ENCODE data around the gene CNTN1. TPM values are rescaled to one million over a fixed set of nuclear protein-coding genes. Genes with fewer than 3 reads are reported as not detected.

Gene CNTN1
- total and polyA plus RNA-seq, 10 of the 15 experiments (the other 5 are each of a cell fraction or from before 2014, with no cell fraction given): 0.06 to 0.14 TPM; not detected in 8

- Histone ChIP-seq H3K4me2 (ENCODE audit: control insufficient read depth, insufficient read depth) (no peak overlapping the region), H3K79me2 (ENCODE audit: control insufficient read depth, insufficient read depth, low read length) (no peaks in the 10 kb centered on the region), H2AFZ (ENCODE audit: control insufficient read depth, low read depth, low read length) (no peak overlapping the region), H3K9ac (ENCODE audit: control insufficient read depth, insufficient read depth, low read length) (no peak overlapping the region), H3K4me1 (ENCODE audit: control insufficient read depth, insufficient read depth, low read length) (no peaks in the 10 kb centered on the region), H4K20me1 (ENCODE audit: control insufficient read depth, insufficient read depth) (no peaks in the 10 kb centered on the region), H3K36me3 (ENCODE audit: control insufficient read depth in 2 of 2, insufficient read depth in 2 of 2, low read length in 1 of 2) (no peaks in the 10 kb centered on the region), H3K9me3 (replicated peaks; ENCODE audit: control insufficient read depth, insufficient read depth, low read length) (no peaks in the 10 kb centered on the region), H3K4me3 (no peak overlapping the region), H3K27me3 (replicated peaks in 1 of 2; ENCODE audit: control insufficient read depth in 2 of 2, insufficient read depth in 2 of 2, low read length in 1 of 2) (no peaks in the 10 kb centered on the region), H3K27ac (ENCODE audit: control insufficient read depth, insufficient read depth) (no peak overlapping the region)
- BruUV-seq (replicated peaks): no TSS peak
- intact Hi-C loops (cut with micrococcal nuclease; ENCODE audit: unreplicated experiment): no loop called here
- ATAC-seq (no peak), DNase-seq (ENCODE audit: low read depth, low spot score) (no peak), FAIRE-seq (no peak)
- CTCF ChIA-PET: no interaction called here
- TF ChIP-seq ASH2L (IDR thresholded peaks at IDR 0.05; ENCODE audit: borderline replicate concordance, low read depth) (no peak), RELA (IDR thresholded peaks at IDR 0.05; ENCODE audit: borderline replicate concordance, partially characterized antibody) (no peak), CBFB (IDR thresholded peaks at IDR 0.05; ENCODE audit: low read depth) (no peak), CREM (IDR thresholded peaks at IDR 0.05; ENCODE audit: low read depth) (no peak), SKIL (IDR thresholded peaks at IDR 0.05; ENCODE audit: low read depth, poor library complexity, severe bottlenecking) (no peak), TCF12 (IDR thresholded peaks at IDR 0.05; ENCODE audit: low read depth, low read length) (no peak), POU2F2 (IDR thresholded peaks at IDR 0.05; ENCODE audit: borderline replicate concordance, low read depth, low read length) (no peak), FOS (IDR thresholded peaks at IDR 0.05; ENCODE audit: borderline replicate concordance, extremely low read depth, insufficient read length) (no peak), JUND (IDR thresholded peaks at IDR 0.05; ENCODE audit: low read depth, low read length) (no peak), SMARCA5 (IDR thresholded peaks at IDR 0.05) (no peak), NFIC (IDR thresholded peaks at IDR 0.05; ENCODE audit: low read depth, low read length) (no peak), FOXK2 (IDR thresholded peaks at IDR 0.05) (no peak), ATF2 (IDR thresholded peaks at IDR 0.05; ENCODE audit: low read length) (no peak), HDAC6 (IDR thresholded peaks at IDR 0.05; ENCODE audit: unreplicated experiment) (no peak), HDAC2 (IDR thresholded peaks at IDR 0.05) (no peak), MEF2B (IDR thresholded peaks at IDR 0.05; ENCODE audit: partially characterized antibody, poor library complexity, severe bottlenecking) (no peak), KAT2A (conservative IDR thresholded peaks at IDR 0.05; ENCODE audit: control insufficient read depth, low read depth, low read length) (no peak), PAX8 (IDR thresholded peaks at IDR 0.05) (no peak)
- in situ Hi-C loops (cut with MboI): no loop called here
- SMC1A ChIA-PET (ENCODE audit: uncharacterized antibody, unreplicated experiment): no interaction called here
- RAD21 ChIA-PET (ENCODE audit: unreplicated experiment): no interaction called here
- 36% methylated on average over 3 of the region's 3 CpGs for whole genome bisulfite sequencing (ENCODE audit: insufficient coverage, insufficient replicate concordance, low lambda C conversion rate, missing lambda C conversion rate)
- POLR2A ChIA-PET: no interaction called here
Measured at GRCh38 chr12:40788276-40788675, 96.0 kb downstream of the CNTN1 start.
